Hepatocyte (in vitro differentiated cells): ENCODE data around the gene SAP30BP. TPM values are rescaled to one million over a fixed set of nuclear protein-coding genes. Genes with fewer than 3 reads are reported as not detected.

Experiments used
- DNase-seq: peaks from one replicate; pipeline ENCODE4 v3.0.0-alpha.2; 2016; ENCODE audit warnings: low spot score
- H2AFZ ChIP-seq: fragments of 200-600 bp; sonication (generic); 2 replicates; pipeline ENCODE4 v1.6.0; 2016; ENCODE audit warnings: antibody characterized with exemption, mild to moderate bottlenecking
- H3K27ac ChIP-seq: fragments of 200-600 bp; sonication (generic); 2 replicates; pipeline ENCODE4 v1.5.1; 2016; ENCODE audit warnings: mild to moderate bottlenecking
- H3K27me3 ChIP-seq: fragments of 200-600 bp; sonication (generic); 2 replicates; pipeline ENCODE4 v1.6.1; 2016
- H3K36me3 ChIP-seq: fragments of 200-600 bp; sonication (generic); replicated peaks from 2 replicates; pipeline ENCODE4 v1.5.1; 2016; ENCODE audit warnings: low read depth; ENCODE audit not compliant: insufficient read depth
- H3K4me1 ChIP-seq: fragments of 200-600 bp; sonication (generic); 2 replicates; pipeline ENCODE4 v1.5.1; 2016; ENCODE audit warnings: mild to moderate bottlenecking, moderate library complexity; ENCODE audit not compliant: insufficient read depth
- H3K4me2 ChIP-seq: fragments of 200-600 bp; sonication (generic); 2 replicates; pipeline ENCODE4 v1.6.0; 2016
- H3K4me3 ChIP-seq: fragments of 200-600 bp; sonication (generic); 2 replicates; pipeline ENCODE4 v1.5.1; 2016; ENCODE audit warnings: mild to moderate bottlenecking
- H3K79me2 ChIP-seq: fragments of 200-600 bp; sonication (generic); 2 replicates; pipeline ENCODE4 v1.6.0; 2017; ENCODE audit warnings: mild to moderate bottlenecking
- H3K9me2 ChIP-seq: fragments of 200-600 bp; sonication (generic); replicated peaks from 2 replicates; pipeline ENCODE4 v1.6.0; 2017; ENCODE audit warnings: mild to moderate bottlenecking; ENCODE audit not compliant: insufficient read depth
- H3K9me3 ChIP-seq: fragments of 200-600 bp; sonication (generic); 2 replicates; pipeline ENCODE4 v1.5.1; 2016; ENCODE audit warnings: low read depth, mild to moderate bottlenecking
- H4K20me1 ChIP-seq: fragments of 200-600 bp; sonication (generic); 2 replicates; pipeline ENCODE4 v1.6.0; 2016; ENCODE audit warnings: mild to moderate bottlenecking; ENCODE audit not compliant: insufficient read depth, poor library complexity, severe bottlenecking
- EZH2 ChIP-seq: fragments of 200-600 bp; sonication (generic); IDR thresholded peaks from 2 replicates; pipeline ENCODE4 v1.6.1; 2016; ENCODE audit warnings: antibody characterized with exemption, mild to moderate bottlenecking, borderline replicate concordance
- EZH2phosphoT487 ChIP-seq: fragments of 200-600 bp; sonication (generic); IDR thresholded peaks from one replicate; pipeline ENCODE4 v1.6.1; 2018; ENCODE audit warnings: antibody characterized with exemption, mild to moderate bottlenecking, low read depth, moderate library complexity; ENCODE audit not compliant: unreplicated experiment, severe bottlenecking
- WGBS: methylation state at CpG from one replicate; pipeline ENCODE4 v1.1.6; 2016; ENCODE audit warnings: low lambda C conversion rate; ENCODE audit errors: missing lambda C conversion rate; 5-methylcytosine and 5-hydroxymethylcytosine counted together
- polyA plus RNA-seq: library from polyadenylated mRNA; unstranded; fragments of >200 nt; fragmentation: Nextera tagmentation; extraction: Ambion mirVana; gene quantifications from 2 replicates; pipeline ENCODE4 v1.2.1, GENCODE V29; 2016
- total RNA-seq: library from RNA; depleted of rRNA; stranded (reverse); fragments of >200 nt; gene quantifications from 2 replicates; pipeline ENCODE4 v1.2.3, GENCODE V29; 2014
- TF ChIP-seq, protein P1 (sequence below): fragments of 200-600 bp; sonication (generic); IDR thresholded peaks from 2 replicates; pipeline ENCODE4 v1.5.1; 2016; ENCODE audit warnings: antibody characterized with exemption, mild to moderate bottlenecking; ENCODE audit not compliant: poor library complexity

The SAP30BP gene
- total and polyA plus RNA-seq, 2 experiments from 2014 or later: 67.5 to 89.9 TPM

DNA sequence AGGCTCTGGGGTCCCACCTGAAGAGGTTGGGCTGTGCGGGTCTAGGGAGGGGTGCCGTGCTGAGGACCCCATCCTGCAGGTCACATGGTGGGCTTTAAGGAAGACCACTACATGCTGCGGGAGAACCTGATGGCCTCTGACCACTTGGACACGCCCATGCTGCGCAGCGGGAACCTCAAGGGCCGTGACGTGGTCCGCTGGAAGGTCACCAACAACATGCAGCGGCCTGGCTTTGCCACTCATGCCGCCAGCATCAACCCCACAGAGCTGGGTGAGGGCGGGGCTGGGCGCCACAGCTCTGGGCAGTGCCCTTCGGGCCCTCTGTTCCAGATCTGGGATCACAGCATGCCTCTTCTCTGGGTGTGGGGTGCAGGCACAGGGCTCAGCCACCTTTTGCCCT, 72.7 kb downstream of the SAP30BP start:
- no peaks in the 10 kb centered on the region for H3K36me3 ChIP-seq

GRCh38 chr17:75740215-75740614, 73.1 kb downstream of the SAP30BP start:
- Histone ChIP-seq H3K79me2 (no peaks in the 10 kb centered on the region), H3K9me3 (no peaks in the 10 kb centered on the region), H3K4me3 (no peak overlapping the region), H3K36me3 (no peaks in the 10 kb centered on the region), H3K27ac (no peak overlapping the region), H3K4me1 (no peaks in the 10 kb centered on the region), H3K27me3 (no peaks in the 10 kb centered on the region), H3K9me2 (no peaks in the 10 kb centered on the region), H3K4me2 (no peak overlapping the region), H2AFZ (no peak overlapping the region), H4K20me1 (no peaks in the 10 kb centered on the region)
- WGBS: 95% methylated on average over 17 of the region's 17 CpGs
- TF ChIP-seq, protein P1, sequence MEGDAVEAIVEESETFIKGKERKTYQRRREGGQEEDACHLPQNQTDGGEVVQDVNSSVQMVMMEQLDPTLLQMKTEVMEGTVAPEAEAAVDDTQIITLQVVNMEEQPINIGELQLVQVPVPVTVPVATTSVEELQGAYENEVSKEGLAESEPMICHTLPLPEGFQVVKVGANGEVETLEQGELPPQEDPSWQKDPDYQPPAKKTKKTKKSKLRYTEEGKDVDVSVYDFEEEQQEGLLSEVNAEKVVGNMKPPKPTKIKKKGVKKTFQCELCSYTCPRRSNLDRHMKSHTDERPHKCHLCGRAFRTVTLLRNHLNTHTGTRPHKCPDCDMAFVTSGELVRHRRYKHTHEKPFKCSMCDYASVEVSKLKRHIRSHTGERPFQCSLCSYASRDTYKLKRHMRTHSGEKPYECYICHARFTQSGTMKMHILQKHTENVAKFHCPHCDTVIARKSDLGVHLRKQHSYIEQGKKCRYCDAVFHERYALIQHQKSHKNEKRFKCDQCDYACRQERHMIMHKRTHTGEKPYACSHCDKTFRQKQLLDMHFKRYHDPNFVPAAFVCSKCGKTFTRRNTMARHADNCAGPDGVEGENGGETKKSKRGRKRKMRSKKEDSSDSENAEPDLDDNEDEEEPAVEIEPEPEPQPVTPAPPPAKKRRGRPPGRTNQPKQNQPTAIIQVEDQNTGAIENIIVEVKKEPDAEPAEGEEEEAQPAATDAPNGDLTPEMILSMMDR: no peak
- DNase-seq: no peak

More for the DNA sequence above, 72.7 kb downstream of the SAP30BP start:
- H2AFZ ChIP-seq: no peak overlapping the region
- H3K4me3 ChIP-seq: no peak overlapping the region
- no peak overlapping the region for H3K4me2 ChIP-seq
- TF ChIP-seq, protein P1: no peak
- TF ChIP-seq EZH2: no peak
- TF ChIP-seq EZH2phosphoT487: no peak
- no peaks in the 10 kb centered on the region for H3K4me1 ChIP-seq
- 95% methylated on average over 14 of the region's 14 CpGs for WGBS
- no peak overlapping the region for H3K27ac ChIP-seq
- H3K79me2 ChIP-seq: no peaks in the 10 kb centered on the region
- H4K20me1 ChIP-seq: no peaks in the 10 kb centered on the region
- H3K9me2 ChIP-seq: no peaks in the 10 kb centered on the region
- no peak for DNase-seq
- no peaks in the 10 kb centered on the region for H3K27me3 ChIP-seq
- no peaks in the 10 kb centered on the region for H3K9me3 ChIP-seq

DNA sequence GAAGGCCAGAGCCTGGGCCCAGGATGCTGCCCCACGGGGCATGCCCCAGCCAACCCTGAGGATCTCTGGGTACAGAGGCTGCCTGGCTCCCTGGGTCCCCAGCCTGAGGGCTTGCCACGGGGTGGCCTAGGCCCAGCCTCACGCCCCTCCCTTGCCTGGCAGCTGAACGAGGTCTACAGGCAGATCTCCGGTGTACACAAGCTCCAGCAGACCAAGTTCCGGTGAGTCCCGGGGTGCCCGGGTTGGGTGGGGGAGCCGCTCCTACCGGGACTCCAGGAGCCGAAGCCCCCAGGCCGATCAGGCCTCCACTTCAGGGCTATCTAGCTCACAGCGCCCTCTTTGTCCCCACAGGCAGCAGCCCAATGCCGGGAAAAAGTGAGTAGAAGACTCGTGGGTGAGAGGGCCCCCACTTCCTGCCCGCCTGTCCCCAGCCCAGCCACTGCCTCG, 73.5 kb downstream of the SAP30BP start:
- no peaks in the 10 kb centered on the region for H3K27me3 ChIP-seq
- no peaks in the 10 kb centered on the region for H3K79me2 ChIP-seq
- no peak overlapping the region for H3K4me3 ChIP-seq

More for the DNA sequence above, 73.5 kb downstream of the SAP30BP start:
- Histone ChIP-seq H4K20me1 (no peaks in the 10 kb centered on the region), H3K27ac (no peak overlapping the region), H3K36me3 (no peaks in the 10 kb centered on the region), H3K4me2 (no peak overlapping the region), H3K9me2 (no peaks in the 10 kb centered on the region), H3K4me1 (no peaks in the 10 kb centered on the region), H3K9me3 (no peaks in the 10 kb centered on the region), H2AFZ (no peak overlapping the region)
- 83% methylated on average over 17 of the region's 17 CpGs for whole genome bisulfite sequencing
- DNase-seq: no peak
- TF ChIP-seq EZH2 (no peak), EZH2phosphoT487 (no peak)
- TF ChIP-seq, protein P1: no peak
